HEK293 (cell line): ENCODE measurements around the gene KIAA0232.
A peak's percentile ranks its signal among the peaks of the same experiment; 100 is the strongest.

ENCODE experiments used
- CTCF ChIA-PET: fragments of 350-600 bp; formaldehyde crosslinking; extraction: SDS; loops from one replicate; lab custom pipeline; 2021; ENCODE audit warnings: antibody characterized with exemption; lab: Yijun Ruan, JAX
- POLR2A ChIA-PET: fragments of 300-600 bp; formaldehyde crosslinking; extraction: SDS; loops from one replicate; lab custom pipeline; 2020; ENCODE audit warnings: antibody characterized with exemption, inconsistent platforms; lab: Yijun Ruan, JAX
- H3K27ac ChIP-seq: fragments of 200-500 bp; sonication (Bioruptor generic); 2 replicates; pipeline ENCODE4 v1.5.1; 2014; ENCODE audit warnings: low read depth, low read length, control low read depth, inconsistent platforms; ENCODE audit errors: extremely low read depth
- H3K36me3 ChIP-seq, 2 experiments: fragments of 200-500 bp in 1 of 2; sonication (Bioruptor generic) in 1 of 2; 1 replicate in 1 of 2; 2 replicates in 1 of 2; pipeline ENCODE4 v1.5.1; 2014 to 2017; ENCODE audit warnings: inconsistent platforms in 2 of 2, low read length in 2 of 2; ENCODE audit not compliant: control insufficient read depth in 2 of 2, insufficient read depth in 1 of 2
- H3K4me1 ChIP-seq: fragments of 200-500 bp; sonication (Bioruptor generic); 2 replicates; pipeline ENCODE4 v1.5.1; 2014; ENCODE audit warnings: mild to moderate bottlenecking, low read length, inconsistent platforms; ENCODE audit not compliant: control insufficient read depth, insufficient read depth
- H3K4me3 ChIP-seq: 2 replicates; pipeline ENCODE4 v1.5.1; 2011; ENCODE audit warnings: low read depth, mild to moderate bottlenecking, control low read depth, low read length, moderate library complexity
- H3K9me3 ChIP-seq: fragments of 200-500 bp; sonication (Bioruptor generic); 2 replicates; pipeline ENCODE4 v1.5.1; 2014; ENCODE audit warnings: low read depth, low read length, inconsistent platforms; ENCODE audit not compliant: control insufficient read depth, insufficient read depth
- BCL11A ChIP-seq: fragments of 450-650 bp; formaldehyde crosslinking; IDR thresholded peaks from 2 replicates; pipeline ENCODE4 v1.5.1; 2016; ENCODE audit warnings: low read depth, missing biosample characterization, missing genetic modification characterization
- EGR2 ChIP-seq: fragments of 450-650 bp; formaldehyde crosslinking; IDR thresholded peaks from 2 replicates; pipeline ENCODE4 v1.5.1; 2016; ENCODE audit warnings: low read depth, missing biosample characterization, missing genetic modification characterization
- GLI2 ChIP-seq: fragments of 450-650 bp; formaldehyde crosslinking; IDR thresholded peaks from 2 replicates; pipeline ENCODE4; 2017; ENCODE audit warnings: missing biosample characterization, missing genetic modification characterization, low read depth, borderline replicate concordance
- HOXC10 ChIP-seq: sonication (generic); formaldehyde crosslinking; IDR thresholded peaks from 2 replicates; pipeline ENCODE4 v1.8.1; 2023; ENCODE audit warnings: mild to moderate bottlenecking, missing genetic modification reagents
- MEIS1 ChIP-seq: sonication (generic); formaldehyde crosslinking; IDR thresholded peaks from 2 replicates; pipeline ENCODE4 v1.8.1; 2022; ENCODE audit warnings: missing genetic modification reagents, mild to moderate bottlenecking, borderline replicate concordance
- PRDM1 ChIP-seq: fragments of 450-650 bp; formaldehyde crosslinking; IDR thresholded peaks from 2 replicates; pipeline ENCODE4; 2016; ENCODE audit warnings: missing biosample characterization, missing genetic modification characterization
- SP7 ChIP-seq: fragments of 450-650 bp; formaldehyde crosslinking; IDR thresholded peaks from 2 replicates; pipeline ENCODE4 v1.5.1; 2016; ENCODE audit warnings: missing biosample characterization, missing genetic modification characterization
- TRIM28 ChIP-seq: IDR thresholded peaks from 2 replicates; pipeline ENCODE4 v1.6.1; 2011; ENCODE audit warnings: low read length, control low read depth, borderline replicate concordance
- ZBTB21 ChIP-seq: fragments of 450-650 bp; formaldehyde crosslinking; IDR thresholded peaks from 2 replicates; pipeline ENCODE4 v1.5.1; 2017; ENCODE audit warnings: missing biosample characterization, missing genetic modification characterization
- ZFHX2 ChIP-seq: fragments of 450-650 bp; formaldehyde crosslinking; conservative IDR thresholded peaks from 2 replicates; pipeline ENCODE4 v1.5.1; 2016; ENCODE audit warnings: missing biosample characterization, missing genetic modification characterization
- ZNF132 ChIP-seq: fragments of 450-650 bp; formaldehyde crosslinking; IDR thresholded peaks from 2 replicates; pipeline ENCODE4 v1.5.1; 2017; ENCODE audit warnings: missing biosample characterization, missing genetic modification characterization, borderline replicate concordance
- ZNF155 ChIP-seq: fragments of 450-650 bp; formaldehyde crosslinking; IDR thresholded peaks from 2 replicates; pipeline ENCODE4 v1.5.1; 2016; ENCODE audit warnings: missing biosample characterization, missing genetic modification characterization
- ZNF24 ChIP-seq: fragments of 450-650 bp; formaldehyde crosslinking; IDR thresholded peaks from 2 replicates; pipeline ENCODE4 v1.5.1; 2016; ENCODE audit warnings: missing biosample characterization, missing genetic modification characterization
- ZNF274 ChIP-seq, 2 experiments: fragments of 200-500 bp in 1 of 2; fragments of 450-650 bp in 1 of 2; sonication (Bioruptor generic) in 1 of 2; formaldehyde crosslinking in 1 of 2; IDR thresholded peaks; 2 replicates each; pipeline versions ENCODE4 v1.5.1 to v1.6.1; 2014 to 2016; ENCODE audit warnings: borderline replicate concordance in 1 of 2, inconsistent platforms in 1 of 2, low read length in 1 of 2, missing biosample characterization in 1 of 2, missing genetic modification characterization in 1 of 2
- ZNF561 ChIP-seq: fragments of 450-650 bp; IDR thresholded peaks from 2 replicates; pipeline ENCODE4 v1.5.1; 2018; ENCODE audit warnings: missing biosample characterization, missing genetic modification characterization, borderline replicate concordance
- ZNF670 ChIP-seq: fragments of 450-650 bp; formaldehyde crosslinking; IDR thresholded peaks from 2 replicates; pipeline ENCODE4 v1.5.1; 2016; ENCODE audit warnings: missing biosample characterization, missing genetic modification characterization, low read depth
- TF ChIP-seq, protein P1 (sequence below): fragments of 450-650 bp; formaldehyde crosslinking; IDR thresholded peaks from 2 replicates; pipeline ENCODE4 v1.5.1; 2016; ENCODE audit warnings: missing biosample characterization, missing genetic modification characterization
- TF ChIP-seq, protein P2 (sequence below): fragments of 450-650 bp; IDR thresholded peaks from 2 replicates; pipeline ENCODE4 v1.5.1; 2018; ENCODE audit warnings: missing biosample characterization, missing genetic modification characterization
- TF ChIP-seq, protein P3 (sequence below): fragments of 450-650 bp; formaldehyde crosslinking; IDR thresholded peaks from 2 replicates; pipeline ENCODE4 v1.5.1; 2016; ENCODE audit warnings: missing biosample characterization, missing genetic modification characterization
- TF ChIP-seq, protein P4 (sequence below): fragments of 450-650 bp; formaldehyde crosslinking; IDR thresholded peaks from 2 replicates; pipeline ENCODE4 v1.5.1; 2016; ENCODE audit warnings: missing biosample characterization, missing genetic modification characterization

Gene KIAA0232

DNA sequence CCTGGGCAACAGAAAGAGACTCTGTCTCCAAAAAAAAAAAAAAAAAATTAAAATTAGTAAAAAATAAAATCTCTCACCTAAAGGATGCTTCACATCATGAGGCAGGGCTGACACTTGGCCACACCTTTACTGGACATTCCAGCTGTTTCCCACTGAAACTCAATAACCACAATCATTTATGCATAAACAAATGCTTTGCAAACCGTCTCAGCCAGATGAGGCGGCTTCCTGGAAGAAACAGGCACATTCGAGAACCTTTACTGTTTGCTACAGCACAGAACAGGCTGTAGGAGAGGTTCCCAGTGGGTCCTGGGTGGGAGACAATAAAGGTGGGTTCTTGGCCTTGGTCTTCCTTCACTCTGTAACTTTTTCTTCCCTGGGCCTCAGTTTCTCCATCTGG, 116.2 kb downstream of the KIAA0232 start (continued):
- no peak for TF ChIP-seq ZNF274 (IDR thresholded peaks at IDR 0.05; ENCODE audit: low read length)
- no peak for TF ChIP-seq ZNF274 (tag by site-specific recombination; IDR thresholded peaks at IDR 0.05; ENCODE audit: borderline replicate concordance)
- TF ChIP-seq ZBTB21 (tag by site-specific recombination), result no peak
- no peak for TF ChIP-seq ZNF155 (tag by site-specific recombination)
- no peak for TF ChIP-seq MEIS1 (CRISPR knock-in tag)
- TF ChIP-seq SP7, result no peak
- TF ChIP-seq, protein P1, sequence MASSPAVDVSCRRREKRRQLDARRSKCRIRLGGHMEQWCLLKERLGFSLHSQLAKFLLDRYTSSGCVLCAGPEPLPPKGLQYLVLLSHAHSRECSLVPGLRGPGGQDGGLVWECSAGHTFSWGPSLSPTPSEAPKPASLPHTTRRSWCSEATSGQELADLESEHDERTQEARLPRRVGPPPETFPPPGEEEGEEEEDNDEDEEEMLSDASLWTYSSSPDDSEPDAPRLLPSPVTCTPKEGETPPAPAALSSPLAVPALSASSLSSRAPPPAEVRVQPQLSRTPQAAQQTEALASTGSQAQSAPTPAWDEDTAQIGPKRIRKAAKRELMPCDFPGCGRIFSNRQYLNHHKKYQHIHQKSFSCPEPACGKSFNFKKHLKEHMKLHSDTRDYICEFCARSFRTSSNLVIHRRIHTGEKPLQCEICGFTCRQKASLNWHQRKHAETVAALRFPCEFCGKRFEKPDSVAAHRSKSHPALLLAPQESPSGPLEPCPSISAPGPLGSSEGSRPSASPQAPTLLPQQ (tag by site-specific recombination), result no peak
- no peak for TF ChIP-seq ZNF24 (tag by site-specific recombination)
- TF ChIP-seq ZNF670 (tag by site-specific recombination), result no peak

DNA sequence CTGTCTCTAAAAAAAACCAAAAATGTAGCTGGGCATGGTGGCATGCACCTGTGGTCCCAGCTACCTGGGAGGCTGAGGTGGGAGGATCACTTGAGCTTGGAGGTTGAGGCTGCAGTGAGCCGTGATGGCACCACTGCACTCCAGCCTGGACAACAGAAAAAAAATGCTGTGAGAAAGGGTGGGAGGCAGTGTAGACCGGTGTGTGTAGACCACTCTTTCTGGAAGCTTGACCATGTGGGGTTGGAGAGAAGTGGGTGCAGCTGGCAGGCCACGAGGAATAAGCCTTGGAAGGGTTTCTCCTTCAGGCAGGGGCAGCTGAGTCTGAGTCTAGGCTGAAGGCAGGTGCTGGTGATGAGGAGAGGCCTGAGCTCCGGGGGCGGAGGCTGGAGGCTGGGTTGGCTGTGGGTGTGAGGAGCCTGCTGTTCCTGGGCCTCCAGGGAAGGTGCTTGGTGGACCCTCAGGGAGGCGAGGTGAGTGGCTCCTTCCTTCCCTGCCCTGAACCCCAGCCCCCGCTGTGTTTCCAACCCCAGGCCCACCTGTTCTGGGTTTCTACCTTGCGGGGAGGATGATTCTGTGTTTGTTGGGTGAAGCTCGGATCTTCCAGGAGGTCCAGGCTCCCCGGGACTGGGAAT, 117.8 kb downstream of the KIAA0232 start:
- no peaks in the 10 kb centered on the region for H3K4me1 ChIP-seq
- ChIA-PET POLR2A (interaction anchor here (0.9 to 1.3 kb wide), 2 partner anchors 8 to 167 kb away, joined by 3 to 5 read pairs; no protein-coding TSS in a partner anchor), CTCF (interaction anchor here (1.1 kb wide), 2 partner anchors 13 to 27 kb away, joined by 3 to 4 read pairs; no protein-coding TSS in a partner anchor)
- H3K4me3 ChIP-seq, result no peak overlapping the region
- H3K27ac ChIP-seq, result no peak overlapping the region
- no peaks in the 10 kb centered on the region for H3K36me3 ChIP-seq
- no peaks in the 10 kb centered on the region for H3K9me3 ChIP-seq
- TF ChIP-seq BCL11A (tag by site-specific recombination), result no peak
- no peak for TF ChIP-seq HOXC10
- TF ChIP-seq ZFHX2 (tag by site-specific recombination), result peak; percentile 88
- TF ChIP-seq GLI2, result no peak
- peak; percentile 71 for TF ChIP-seq EGR2 (tag by site-specific recombination)
- no peak for TF ChIP-seq PRDM1
- TF ChIP-seq, protein P2, sequence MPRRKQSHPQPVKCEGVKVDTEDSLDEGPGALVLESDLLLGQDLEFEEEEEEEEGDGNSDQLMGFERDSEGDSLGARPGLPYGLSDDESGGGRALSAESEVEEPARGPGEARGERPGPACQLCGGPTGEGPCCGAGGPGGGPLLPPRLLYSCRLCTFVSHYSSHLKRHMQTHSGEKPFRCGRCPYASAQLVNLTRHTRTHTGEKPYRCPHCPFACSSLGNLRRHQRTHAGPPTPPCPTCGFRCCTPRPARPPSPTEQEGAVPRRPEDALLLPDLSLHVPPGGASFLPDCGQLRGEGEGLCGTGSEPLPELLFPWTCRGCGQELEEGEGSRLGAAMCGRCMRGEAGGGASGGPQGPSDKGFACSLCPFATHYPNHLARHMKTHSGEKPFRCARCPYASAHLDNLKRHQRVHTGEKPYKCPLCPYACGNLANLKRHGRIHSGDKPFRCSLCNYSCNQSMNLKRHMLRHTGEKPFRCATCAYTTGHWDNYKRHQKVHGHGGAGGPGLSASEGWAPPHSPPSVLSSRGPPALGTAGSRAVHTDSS (tag by site-specific recombination), result no peak
- TF ChIP-seq, protein P3, sequence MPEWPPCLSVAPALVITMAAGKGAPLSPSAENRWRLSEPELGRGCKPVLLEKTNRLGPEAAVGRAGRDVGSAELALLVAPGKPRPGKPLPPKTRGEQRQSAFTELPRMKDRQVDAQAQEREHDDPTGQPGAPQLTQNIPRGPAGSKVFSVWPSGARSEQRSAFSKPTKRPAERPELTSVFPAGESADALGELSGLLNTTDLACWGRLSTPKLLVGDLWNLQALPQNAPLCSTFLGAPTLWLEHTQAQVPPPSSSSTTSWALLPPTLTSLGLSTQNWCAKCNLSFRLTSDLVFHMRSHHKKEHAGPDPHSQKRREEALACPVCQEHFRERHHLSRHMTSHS, result no peak
- TF ChIP-seq TRIM28, result no peak
- TF ChIP-seq ZNF132, result no peak

DNA sequence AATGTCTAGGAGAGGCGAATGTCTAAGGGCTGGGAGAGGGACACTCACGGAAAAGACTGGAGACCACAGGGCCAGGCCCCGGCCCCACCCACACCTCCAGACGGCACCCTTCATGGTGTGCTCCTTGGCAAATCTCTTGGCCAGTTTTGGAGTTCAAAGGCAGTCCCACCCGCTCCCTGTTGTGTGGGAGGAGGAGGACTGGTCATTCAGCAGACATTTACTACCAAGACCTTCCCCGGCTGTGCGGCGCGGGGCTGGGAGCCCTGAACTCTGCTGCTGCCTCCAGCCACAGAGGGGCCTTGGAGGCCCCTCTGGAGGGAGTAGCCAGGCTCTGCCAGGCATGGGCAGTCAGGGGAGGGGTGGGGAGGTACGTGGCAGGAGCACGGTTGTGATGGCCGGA, 118.4 kb downstream of the KIAA0232 start:
- Histone ChIP-seq H3K4me3 (no peak overlapping the region), H3K27ac (no peak overlapping the region), H3K36me3 (no peaks in the 10 kb centered on the region), H3K4me1 (no peaks in the 10 kb centered on the region), H3K9me3 (no peaks in the 10 kb centered on the region)
- POLR2A ChIA-PET, result interaction anchor here (0.9 to 1.3 kb wide), 2 partner anchors 8 to 166 kb away, joined by 3 to 5 read pairs; no protein-coding TSS in a partner anchor
- no peak for TF ChIP-seq ZNF561
- TF ChIP-seq, protein P4, sequence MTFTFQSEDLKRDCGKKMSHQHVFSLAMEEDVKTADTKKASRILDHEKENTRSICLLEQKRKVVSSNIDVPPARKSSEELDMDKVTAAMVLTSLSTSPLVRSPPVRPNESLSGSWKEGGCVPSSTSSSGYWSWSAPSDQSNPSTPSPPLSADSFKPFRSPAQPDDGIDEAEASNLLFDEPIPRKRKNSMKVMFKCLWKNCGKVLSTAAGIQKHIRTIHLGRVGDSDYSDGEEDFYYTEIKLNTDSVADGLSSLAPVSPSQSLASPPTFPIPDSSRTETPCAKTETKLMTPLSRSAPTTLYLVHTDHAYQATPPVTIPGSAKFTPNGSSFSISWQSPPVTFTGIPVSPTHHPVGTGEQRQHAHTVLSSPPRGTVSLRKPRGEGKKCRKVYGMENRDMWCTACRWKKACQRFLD (tag by site-specific recombination), result no peak
- CTCF ChIA-PET, result interaction anchor here (0.6 to 1.1 kb wide), 2 partner anchors 16 to 28 kb away, joined by 3 read pairs; no protein-coding TSS in a partner anchor
